Spleen (tissue), 7 donors: ENCODE data around the gene GIN1.

Experiments
- POLR2A ChIP-seq, 3 donors: fragments of 450-650 bp; IDR thresholded peaks; one replicate each; pipeline ENCODE4 v1.5.1; 2017; ENCODE audit warnings: antibody characterized with exemption in 3 of 3, mild to moderate bottlenecking in 1 of 3
- POLR2AphosphoS5 ChIP-seq, 3 donors: sonication (generic); formaldehyde crosslinking; IDR thresholded peaks; one replicate each; pipeline ENCODE4 v1.5.1; 2017; ENCODE audit warnings: antibody characterized with exemption in 3 of 3
- TF ChIP-seq, protein P1 (sequence below), 11 experiments: fragments of 200-600 bp in 7 of 11; fragments of 450-650 bp in 4 of 11; sonication (generic) in 4 of 11; IDR thresholded peaks in 8 of 11; conservative IDR thresholded peaks in 3 of 11; 1 replicate in 7 of 11; 2 replicates in 4 of 11; pipeline versions ENCODE4 v1.4.0 to v1.8.0; 2016 to 2021; ENCODE audit warnings: antibody characterized with exemption in 11 of 11, inconsistent platforms in 4 of 11, mild to moderate bottlenecking in 1 of 11
- donor health status: DM: no; HTN: no; CAD: no; lungs with moderate emphysema.
- donor health status: DM: no; HTN: no; CAD: no.
- donor health status: DM: no; HTN: no; CAD: no.

DNA sequence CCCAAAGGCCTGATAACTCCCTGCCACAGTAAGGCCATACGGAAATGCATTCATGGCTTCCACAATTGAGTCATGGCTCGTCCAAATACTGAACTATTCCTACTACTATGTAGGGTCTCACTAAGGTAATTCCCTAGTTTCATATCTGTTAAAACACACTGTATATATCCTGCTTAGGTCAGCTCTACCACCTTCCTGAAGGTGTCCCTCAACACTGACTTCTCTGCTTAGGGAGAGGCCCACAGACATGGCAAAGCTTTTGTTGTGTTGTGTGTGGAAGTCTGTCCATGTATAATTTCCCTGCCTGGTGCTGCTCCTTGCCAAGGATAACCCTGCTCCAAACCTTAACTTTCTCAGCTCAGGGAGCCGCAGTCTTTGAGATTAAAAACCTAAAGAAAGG is 60.4 kb downstream of the GIN1 start:
- TF ChIP-seq POLR2A (IDR thresholded peaks at IDR 0.05): no peak
- TF ChIP-seq POLR2AphosphoS5 (IDR thresholded peaks at IDR 0.05): no peak
- TF ChIP-seq, protein P1, sequence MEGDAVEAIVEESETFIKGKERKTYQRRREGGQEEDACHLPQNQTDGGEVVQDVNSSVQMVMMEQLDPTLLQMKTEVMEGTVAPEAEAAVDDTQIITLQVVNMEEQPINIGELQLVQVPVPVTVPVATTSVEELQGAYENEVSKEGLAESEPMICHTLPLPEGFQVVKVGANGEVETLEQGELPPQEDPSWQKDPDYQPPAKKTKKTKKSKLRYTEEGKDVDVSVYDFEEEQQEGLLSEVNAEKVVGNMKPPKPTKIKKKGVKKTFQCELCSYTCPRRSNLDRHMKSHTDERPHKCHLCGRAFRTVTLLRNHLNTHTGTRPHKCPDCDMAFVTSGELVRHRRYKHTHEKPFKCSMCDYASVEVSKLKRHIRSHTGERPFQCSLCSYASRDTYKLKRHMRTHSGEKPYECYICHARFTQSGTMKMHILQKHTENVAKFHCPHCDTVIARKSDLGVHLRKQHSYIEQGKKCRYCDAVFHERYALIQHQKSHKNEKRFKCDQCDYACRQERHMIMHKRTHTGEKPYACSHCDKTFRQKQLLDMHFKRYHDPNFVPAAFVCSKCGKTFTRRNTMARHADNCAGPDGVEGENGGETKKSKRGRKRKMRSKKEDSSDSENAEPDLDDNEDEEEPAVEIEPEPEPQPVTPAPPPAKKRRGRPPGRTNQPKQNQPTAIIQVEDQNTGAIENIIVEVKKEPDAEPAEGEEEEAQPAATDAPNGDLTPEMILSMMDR (IDR thresholded peaks at IDR 0.05 in 8 of 11, conservative IDR thresholded peaks at IDR 0.05 in 3 of 11): no peak
